GM10266 (cell line): ENCODE results near the gene SNX5.
"Not testable (repeated sequence)": the region's sequence is repeated elsewhere in the genome, so short reads cannot be mapped to it uniquely, and the experiment has no call there.

Source experiments
- DNase-seq: peaks from one replicate; pipeline ENCODE4 v3.0.0; 2012; ENCODE audit errors: extremely low spot score
- TF ChIP-seq, protein P1 (sequence below): IDR thresholded peaks from 2 replicates; pipeline ENCODE4 v1.5.1; 2012; ENCODE audit warnings: mild to moderate bottlenecking, low read depth; ENCODE audit not compliant: control insufficient read depth, insufficient read depth; ENCODE audit errors: missing control alignments

SNX5 gene

DNA sequence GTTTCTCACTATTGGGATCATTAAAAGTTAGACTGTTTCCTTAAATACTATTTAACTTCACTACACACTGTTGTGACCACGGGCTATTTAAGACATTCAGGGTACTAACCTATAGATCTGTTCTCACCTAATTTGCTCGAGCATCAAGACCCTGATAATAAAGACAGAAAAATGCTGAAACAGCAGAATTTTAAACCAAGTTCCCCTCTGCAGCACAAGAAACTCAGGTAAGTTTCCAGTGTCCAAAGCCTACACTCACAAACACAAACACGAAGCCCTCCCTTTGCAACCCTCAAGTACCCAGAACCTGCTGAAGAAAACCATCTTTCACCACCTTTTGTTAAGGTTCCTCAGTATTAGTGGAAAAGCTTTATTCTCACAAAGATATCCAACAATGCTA lies 4.0 kb downstream of the SNX5 start:
- TF ChIP-seq, protein P1, sequence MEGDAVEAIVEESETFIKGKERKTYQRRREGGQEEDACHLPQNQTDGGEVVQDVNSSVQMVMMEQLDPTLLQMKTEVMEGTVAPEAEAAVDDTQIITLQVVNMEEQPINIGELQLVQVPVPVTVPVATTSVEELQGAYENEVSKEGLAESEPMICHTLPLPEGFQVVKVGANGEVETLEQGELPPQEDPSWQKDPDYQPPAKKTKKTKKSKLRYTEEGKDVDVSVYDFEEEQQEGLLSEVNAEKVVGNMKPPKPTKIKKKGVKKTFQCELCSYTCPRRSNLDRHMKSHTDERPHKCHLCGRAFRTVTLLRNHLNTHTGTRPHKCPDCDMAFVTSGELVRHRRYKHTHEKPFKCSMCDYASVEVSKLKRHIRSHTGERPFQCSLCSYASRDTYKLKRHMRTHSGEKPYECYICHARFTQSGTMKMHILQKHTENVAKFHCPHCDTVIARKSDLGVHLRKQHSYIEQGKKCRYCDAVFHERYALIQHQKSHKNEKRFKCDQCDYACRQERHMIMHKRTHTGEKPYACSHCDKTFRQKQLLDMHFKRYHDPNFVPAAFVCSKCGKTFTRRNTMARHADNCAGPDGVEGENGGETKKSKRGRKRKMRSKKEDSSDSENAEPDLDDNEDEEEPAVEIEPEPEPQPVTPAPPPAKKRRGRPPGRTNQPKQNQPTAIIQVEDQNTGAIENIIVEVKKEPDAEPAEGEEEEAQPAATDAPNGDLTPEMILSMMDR, result no peak
- DNase-seq, result no peak

DNA sequence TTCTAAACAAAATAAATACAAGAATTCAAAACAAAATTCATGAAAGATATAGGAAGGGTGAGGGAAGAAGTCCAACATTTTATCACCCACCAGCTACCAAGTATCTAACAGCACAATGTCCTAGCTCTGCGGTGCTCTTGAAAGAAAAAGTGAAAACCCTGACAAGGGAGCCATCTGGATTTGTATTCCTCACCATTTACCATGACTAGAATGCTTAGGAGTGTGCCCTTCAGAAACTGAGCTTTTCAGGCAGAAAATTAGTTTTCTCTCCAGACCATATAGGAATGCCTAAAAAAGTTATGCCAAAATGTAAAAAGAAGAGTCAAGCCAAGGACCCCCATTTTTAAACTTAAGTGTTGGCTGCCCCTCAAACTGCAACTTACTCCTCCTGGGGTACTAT lies 4.5 kb downstream of the SNX5 start:
- TF ChIP-seq, protein P1, result no peak
- DNase-seq, result no peak

DNA sequence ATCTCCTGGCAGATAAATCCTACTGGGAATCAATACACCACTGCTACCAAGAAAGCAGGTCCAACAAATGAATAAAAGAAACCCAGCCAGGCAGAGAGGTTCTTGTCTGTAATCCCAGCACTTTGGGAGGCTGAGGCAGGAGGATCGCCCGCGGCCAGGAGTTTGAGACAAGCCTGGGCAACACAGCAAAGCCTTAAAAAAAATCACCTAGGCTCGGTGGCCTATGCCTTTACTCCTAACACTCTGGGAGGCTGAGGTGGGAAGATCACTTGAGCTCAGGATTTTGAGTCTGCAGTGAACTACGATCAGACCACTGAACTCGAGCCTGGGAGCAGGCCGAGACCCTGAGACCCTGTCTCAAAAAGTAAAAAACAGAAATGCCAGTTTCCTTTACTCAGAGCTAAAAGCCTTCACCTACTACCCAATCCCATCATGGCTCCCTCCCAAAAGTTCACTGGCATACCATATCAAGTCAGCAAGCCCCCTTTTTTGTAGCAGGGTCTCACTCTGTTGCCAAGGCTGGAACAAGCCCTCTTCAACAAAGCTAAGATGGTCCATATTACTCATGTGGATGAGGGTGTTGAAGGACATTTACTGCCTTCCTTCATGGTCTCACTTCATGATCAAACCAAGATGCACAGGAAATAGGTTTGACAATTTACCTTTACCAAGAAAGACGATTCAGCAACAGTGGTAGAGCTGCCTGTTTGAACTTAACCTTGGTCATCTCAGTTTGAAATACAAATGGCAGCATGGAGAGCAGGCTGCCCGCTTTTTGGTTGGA lies 5.3 kb downstream of the SNX5 start:
- TF ChIP-seq, protein P1, result no peak
- no peak for DNase-seq

DNA sequence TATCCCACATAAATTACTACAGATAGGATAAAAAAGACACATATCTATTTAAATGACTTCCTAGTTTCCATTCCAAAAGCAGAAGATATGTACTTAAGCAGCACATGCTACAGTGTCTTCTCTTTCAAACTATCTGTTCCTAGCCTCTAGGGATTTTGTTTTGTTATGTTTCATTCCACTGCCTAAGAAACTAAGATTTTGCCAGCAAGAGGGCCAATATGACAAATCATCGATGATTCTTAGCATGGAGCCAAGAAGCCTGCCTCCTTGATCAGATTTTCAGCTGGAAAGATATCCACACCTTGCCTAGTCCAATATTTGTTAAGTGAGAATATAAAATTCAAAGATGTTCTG lies 7.0 kb downstream of the SNX5 start:
- TF ChIP-seq, protein P1, result no peak
- DNase-seq, result no peak

DNA sequence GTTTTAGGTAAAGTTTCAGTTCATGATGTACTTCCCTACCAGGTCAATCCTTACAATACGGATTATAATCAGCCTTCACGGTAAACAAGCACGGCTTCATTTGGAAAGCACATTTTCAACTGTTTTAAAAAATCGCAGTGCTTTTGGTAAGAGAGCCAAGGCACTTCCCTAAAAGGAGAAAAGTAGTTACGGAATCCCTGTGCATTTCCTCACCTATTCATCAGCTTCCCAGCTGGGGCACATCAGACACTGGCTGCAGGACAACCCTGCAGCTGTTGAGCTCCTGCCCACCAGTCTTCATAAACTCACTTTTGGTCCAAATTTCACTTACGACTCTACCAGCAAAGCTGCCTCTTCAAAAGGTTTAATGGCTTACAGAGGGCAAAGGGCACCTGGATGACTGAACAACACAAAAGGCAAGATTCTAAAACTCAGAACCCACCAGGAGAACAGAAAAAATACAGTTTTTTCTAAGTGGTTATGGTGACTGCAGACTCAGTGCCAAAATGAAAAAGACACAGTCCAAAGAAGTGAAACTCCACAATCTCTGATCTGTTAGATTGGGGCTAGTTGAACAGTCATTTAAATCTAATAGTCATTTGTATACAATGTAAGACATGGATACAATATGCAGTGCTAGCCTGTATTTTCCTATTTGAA lies 7.5 kb downstream of the SNX5 start:
- DNase-seq, result no peak
- TF ChIP-seq, protein P1, result no peak

DNA sequence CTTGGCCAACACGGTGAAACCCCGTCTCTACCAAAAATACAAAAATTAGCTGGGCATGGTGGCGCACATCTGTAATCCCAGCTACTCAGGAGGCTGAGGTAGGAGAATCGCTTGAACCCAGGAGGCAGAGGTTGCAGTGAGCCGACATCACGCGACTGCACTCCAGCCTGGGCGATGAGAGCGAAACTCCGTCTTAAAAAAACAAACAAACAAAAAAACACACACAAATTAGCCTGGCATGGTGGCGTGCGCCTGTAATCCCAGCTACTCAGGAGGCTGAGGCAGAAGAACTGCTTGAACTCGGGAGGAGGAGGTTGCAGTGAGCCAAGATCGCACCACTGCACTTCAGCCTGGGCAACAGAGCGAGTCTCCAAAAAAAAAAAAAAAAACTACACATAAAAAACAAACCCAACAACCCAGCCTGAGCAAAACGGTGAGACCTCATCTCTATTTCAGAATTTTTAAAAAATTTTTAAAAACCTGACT lies 8.2 kb downstream of the SNX5 start:
- DNase-seq, result not testable (repeated sequence)

DNA sequence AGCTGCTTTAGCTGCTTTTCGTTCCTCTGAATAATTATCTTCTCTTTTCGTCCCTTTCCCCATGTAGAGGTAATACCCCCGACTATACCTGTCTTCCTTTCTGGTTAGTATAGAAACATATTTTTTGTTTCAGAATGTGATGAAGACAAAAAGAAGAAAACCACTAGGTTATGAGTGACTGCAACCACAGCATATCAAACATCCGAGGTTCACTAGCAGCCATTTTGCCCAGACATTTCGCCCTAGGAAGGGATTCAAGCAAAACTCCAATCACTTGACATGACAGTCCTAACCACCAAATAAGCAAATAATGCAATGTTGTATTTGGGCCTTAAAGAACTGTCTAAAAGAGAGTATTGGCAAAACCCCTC lies 9.4 kb downstream of the SNX5 start:
- no peak for DNase-seq
- TF ChIP-seq, protein P1, result no peak
